Measurements from ENCODE around the gene TUBB1.

DNA sequence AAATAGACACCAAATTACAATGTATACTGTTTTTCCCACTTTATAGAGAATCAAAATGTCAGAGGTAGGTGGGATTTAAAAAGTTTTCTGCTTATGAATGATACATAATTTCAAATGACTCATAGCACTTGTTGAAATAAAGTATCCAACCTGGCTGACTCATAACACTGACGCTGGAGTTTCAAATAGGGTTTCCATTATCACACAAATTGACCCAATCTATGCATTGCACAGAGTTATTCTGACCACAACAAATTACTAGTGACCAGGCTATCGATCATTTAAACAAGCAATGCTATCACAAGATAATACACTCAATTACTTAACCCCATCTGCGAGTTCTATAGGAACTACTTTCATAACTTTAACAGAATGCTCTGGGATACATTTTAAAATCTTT lies 55.2 kb downstream of the TUBB1 start:
- no peak for TF ChIP-seq POLR2A (IDR thresholded peaks at IDR 0.05; ENCODE audit: extremely low read depth, insufficient read length)
- TF ChIP-seq, protein P1, sequence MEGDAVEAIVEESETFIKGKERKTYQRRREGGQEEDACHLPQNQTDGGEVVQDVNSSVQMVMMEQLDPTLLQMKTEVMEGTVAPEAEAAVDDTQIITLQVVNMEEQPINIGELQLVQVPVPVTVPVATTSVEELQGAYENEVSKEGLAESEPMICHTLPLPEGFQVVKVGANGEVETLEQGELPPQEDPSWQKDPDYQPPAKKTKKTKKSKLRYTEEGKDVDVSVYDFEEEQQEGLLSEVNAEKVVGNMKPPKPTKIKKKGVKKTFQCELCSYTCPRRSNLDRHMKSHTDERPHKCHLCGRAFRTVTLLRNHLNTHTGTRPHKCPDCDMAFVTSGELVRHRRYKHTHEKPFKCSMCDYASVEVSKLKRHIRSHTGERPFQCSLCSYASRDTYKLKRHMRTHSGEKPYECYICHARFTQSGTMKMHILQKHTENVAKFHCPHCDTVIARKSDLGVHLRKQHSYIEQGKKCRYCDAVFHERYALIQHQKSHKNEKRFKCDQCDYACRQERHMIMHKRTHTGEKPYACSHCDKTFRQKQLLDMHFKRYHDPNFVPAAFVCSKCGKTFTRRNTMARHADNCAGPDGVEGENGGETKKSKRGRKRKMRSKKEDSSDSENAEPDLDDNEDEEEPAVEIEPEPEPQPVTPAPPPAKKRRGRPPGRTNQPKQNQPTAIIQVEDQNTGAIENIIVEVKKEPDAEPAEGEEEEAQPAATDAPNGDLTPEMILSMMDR (IDR thresholded peaks at IDR 0.05; ENCODE audit: low read depth, low read length): no peak
- TF ChIP-seq, protein P2, sequence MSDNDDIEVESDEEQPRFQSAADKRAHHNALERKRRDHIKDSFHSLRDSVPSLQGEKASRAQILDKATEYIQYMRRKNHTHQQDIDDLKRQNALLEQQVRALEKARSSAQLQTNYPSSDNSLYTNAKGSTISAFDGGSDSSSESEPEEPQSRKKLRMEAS (IDR thresholded peaks at IDR 0.05; ENCODE audit: low read depth, low read length): no peak

Data from NB4 (cell line).